ENCODE measurements around the gene DAGLA. TPM values are rescaled to one million over a fixed set of nuclear protein-coding genes. Genes with fewer than 3 reads are reported as not detected.

DAGLA gene
- total RNA-seq, 1 donor from 2014 or later = 3.2 TPM

GRCh38 chr11:61762223-61762615 lies 82.0 kb downstream of the DAGLA start:
- no peak for DNase-seq
- no peaks in the 10 kb centered on the region for H3K36me3 ChIP-seq
- no peak for TF ChIP-seq CTCF (IDR thresholded peaks at IDR 0.05; ENCODE audit: borderline replicate concordance)
- H3K9me3 ChIP-seq (replicated peaks) = no peaks in the 10 kb centered on the region
- intact Hi-C loops (cut with micrococcal nuclease) = no loop called here
- peaks cover 55% of the 10 kb centered on the region for H3K27me3 ChIP-seq (ENCODE audit: low read depth)
- no peak overlapping the region for H3K27ac ChIP-seq (replicated peaks)
- no peak overlapping the region for H3K4me3 ChIP-seq
- peaks cover 6% of the 10 kb centered on the region for H3K4me1 ChIP-seq

- Histone ChIP-seq H3K4me3 (no peak overlapping the region), H3K27ac (replicated peaks) (no peak overlapping the region), H3K4me1 (peaks cover 6% of the 10 kb centered on the region), H3K36me3 (no peaks in the 10 kb centered on the region), H3K9me3 (replicated peaks) (no peaks in the 10 kb centered on the region), H3K27me3 (ENCODE audit: low read depth) (peaks cover 55% of the 10 kb centered on the region)
- intact Hi-C loops (cut with micrococcal nuclease) = no loop called here
- no peak for DNase-seq
- TF ChIP-seq CTCF (IDR thresholded peaks at IDR 0.05; ENCODE audit: borderline replicate concordance) = no peak
Measured at GRCh38 chr11:61762798-61763197, 82.6 kb downstream of the DAGLA start.

- DNase-seq = no peak
- no peak overlapping the region for H3K4me3 ChIP-seq
- H3K27ac ChIP-seq (replicated peaks) = no peak overlapping the region
- TF ChIP-seq CTCF (IDR thresholded peaks at IDR 0.05; ENCODE audit: borderline replicate concordance) = no peak
- peaks cover 6% of the 10 kb centered on the region for H3K4me1 ChIP-seq
- H3K9me3 ChIP-seq (replicated peaks) = no peaks in the 10 kb centered on the region
- intact Hi-C loops (cut with micrococcal nuclease) = no loop called here
- peaks cover 51% of the 10 kb centered on the region for H3K27me3 ChIP-seq (ENCODE audit: low read depth)
- no peaks in the 10 kb centered on the region for H3K36me3 ChIP-seq
Measured at GRCh38 chr11:61763930-61764605, 83.9 kb downstream of the DAGLA start.

- intact Hi-C loops (cut with micrococcal nuclease) = no loop called here
- Histone ChIP-seq H3K27me3 (ENCODE audit: low read depth) (peaks cover 51% of the 10 kb centered on the region), H3K27ac (replicated peaks) (no peak overlapping the region), H3K9me3 (replicated peaks) (no peaks in the 10 kb centered on the region), H3K4me1 (peaks cover 6% of the 10 kb centered on the region), H3K36me3 (no peaks in the 10 kb centered on the region), H3K4me3 (no peak overlapping the region)
- TF ChIP-seq CTCF (IDR thresholded peaks at IDR 0.05; ENCODE audit: borderline replicate concordance) = no peak
- DNase-seq = no peak
Measured at GRCh38 chr11:61764606-61765260, 84.5 kb downstream of the DAGLA start.

DNA sequence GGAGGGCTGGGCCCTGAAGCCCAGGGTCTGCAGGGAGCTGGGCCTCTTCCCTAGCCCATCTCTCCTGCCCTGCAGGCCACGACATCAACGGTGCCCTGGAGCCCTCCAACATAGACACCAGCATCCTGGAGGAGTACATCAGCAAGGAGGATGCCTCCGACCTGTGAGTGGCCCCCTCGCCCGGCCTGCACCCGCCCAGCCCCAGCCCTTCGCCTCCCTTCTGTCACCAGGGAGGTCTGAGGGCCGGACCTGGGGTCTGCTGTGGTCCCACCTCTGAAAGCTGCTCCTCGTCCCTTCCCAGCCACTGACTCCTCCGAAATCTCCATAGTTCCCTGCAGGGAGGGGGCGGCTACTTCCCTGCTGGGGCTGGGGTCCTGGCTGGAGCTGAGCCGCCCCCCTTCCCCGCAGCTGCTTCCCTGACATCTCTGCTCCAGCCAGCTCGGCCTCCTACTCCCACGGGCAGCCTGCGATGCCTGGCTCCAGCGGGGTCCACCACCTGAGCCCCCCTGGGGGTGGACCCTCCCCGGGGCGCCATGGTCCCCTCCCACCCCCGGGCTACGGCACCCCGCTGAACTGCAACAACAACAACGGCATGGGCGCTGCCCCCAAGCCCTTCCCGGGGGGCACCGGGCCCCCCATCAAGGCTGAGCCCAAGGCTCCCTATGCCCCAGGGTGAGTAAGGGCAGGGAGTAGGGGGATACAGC lies 85.5 kb downstream of the DAGLA start:
- H3K4me3 ChIP-seq = no peak overlapping the region
- H3K27ac ChIP-seq (replicated peaks) = no peak overlapping the region
- no peaks in the 10 kb centered on the region for H3K9me3 ChIP-seq (replicated peaks)
- H3K4me1 ChIP-seq = peaks cover 6% of the 10 kb centered on the region
- no peaks in the 10 kb centered on the region for H3K36me3 ChIP-seq
- H3K27me3 ChIP-seq (ENCODE audit: low read depth) = peaks cover 41% of the 10 kb centered on the region
- intact Hi-C loops (cut with micrococcal nuclease) = no loop called here
- no peak for TF ChIP-seq CTCF (IDR thresholded peaks at IDR 0.05; ENCODE audit: borderline replicate concordance)
- no peak for DNase-seq

Data from left ventricle myocardium inferior (tissue), 1 donor.